Uterus (tissue), 2 donors: Measurements from ENCODE around the gene PDLIM4.

Source experiments
- POLR2A ChIP-seq, 2 donors: fragments of 450-650 bp; IDR thresholded peaks; one replicate each; pipeline ENCODE4 v1.6.1; 2016; ENCODE audit warnings: antibody characterized with exemption in 2 of 2, mild to moderate bottlenecking in 1 of 2, moderate library complexity in 1 of 2
- TF ChIP-seq, protein P1 (sequence below), 4 experiments: fragments of 200-600 bp in 2 of 4; fragments of 450-650 bp in 2 of 4; sonication (generic) in 2 of 4; IDR thresholded peaks; one replicate each; pipeline ENCODE4 v1.5.1; 2016 to 2019; ENCODE audit warnings: antibody characterized with exemption in 4 of 4, mild to moderate bottlenecking in 2 of 4, moderate library complexity in 1 of 4

DNA sequence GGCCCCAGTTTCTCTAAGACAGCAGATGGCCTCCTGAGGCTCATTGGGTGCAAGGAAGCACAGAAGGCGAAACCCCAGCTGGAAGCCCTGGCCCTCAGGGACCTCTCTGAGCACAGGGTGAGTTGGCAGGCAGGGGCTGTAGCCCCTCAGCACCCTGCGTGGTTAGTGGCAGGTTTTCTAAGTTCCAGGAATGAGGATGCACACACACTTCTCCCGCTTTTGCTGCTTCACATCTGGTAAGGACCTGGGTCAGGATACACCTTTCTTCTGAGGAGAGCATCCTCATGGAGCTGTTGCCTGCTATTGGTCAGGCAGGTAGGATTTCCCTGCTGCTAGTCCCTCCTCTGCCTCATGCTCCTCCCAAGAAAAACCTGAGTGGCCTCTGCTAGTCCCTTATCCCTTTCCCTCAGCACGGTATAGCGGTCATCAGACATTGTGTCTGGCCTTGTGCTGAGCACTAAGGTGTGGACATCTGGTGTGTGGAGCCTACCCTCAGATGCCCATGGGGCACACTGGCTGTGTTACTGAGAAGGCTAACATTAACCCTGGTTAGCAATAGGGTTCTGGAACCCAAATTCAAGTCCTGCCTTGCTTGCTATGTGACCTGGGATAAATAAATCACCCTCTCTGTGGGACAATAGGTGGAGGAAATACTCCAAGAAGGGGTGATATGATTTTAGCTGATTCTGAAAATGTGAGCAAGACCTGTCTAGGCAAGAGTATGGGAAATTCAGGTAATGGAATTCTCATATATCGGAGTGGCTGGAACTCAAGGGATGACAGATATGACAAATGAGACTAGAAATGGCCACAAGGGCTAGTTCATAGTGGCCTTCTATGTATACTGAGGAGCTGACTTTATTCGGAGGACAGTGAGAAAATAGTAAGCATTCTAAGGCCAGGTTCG lies 38.3 kb downstream of the PDLIM4 start:
- TF ChIP-seq, protein P1, sequence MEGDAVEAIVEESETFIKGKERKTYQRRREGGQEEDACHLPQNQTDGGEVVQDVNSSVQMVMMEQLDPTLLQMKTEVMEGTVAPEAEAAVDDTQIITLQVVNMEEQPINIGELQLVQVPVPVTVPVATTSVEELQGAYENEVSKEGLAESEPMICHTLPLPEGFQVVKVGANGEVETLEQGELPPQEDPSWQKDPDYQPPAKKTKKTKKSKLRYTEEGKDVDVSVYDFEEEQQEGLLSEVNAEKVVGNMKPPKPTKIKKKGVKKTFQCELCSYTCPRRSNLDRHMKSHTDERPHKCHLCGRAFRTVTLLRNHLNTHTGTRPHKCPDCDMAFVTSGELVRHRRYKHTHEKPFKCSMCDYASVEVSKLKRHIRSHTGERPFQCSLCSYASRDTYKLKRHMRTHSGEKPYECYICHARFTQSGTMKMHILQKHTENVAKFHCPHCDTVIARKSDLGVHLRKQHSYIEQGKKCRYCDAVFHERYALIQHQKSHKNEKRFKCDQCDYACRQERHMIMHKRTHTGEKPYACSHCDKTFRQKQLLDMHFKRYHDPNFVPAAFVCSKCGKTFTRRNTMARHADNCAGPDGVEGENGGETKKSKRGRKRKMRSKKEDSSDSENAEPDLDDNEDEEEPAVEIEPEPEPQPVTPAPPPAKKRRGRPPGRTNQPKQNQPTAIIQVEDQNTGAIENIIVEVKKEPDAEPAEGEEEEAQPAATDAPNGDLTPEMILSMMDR (IDR thresholded peaks at IDR 0.05), result no peak
- TF ChIP-seq POLR2A (IDR thresholded peaks at IDR 0.05), result no peak
